ENCODE measurements around the gene PEPD. TPM values are rescaled to one million over a fixed set of nuclear protein-coding genes. Genes with fewer than 3 reads are reported as not detected.

Gene PEPD
- total and polyA plus RNA-seq, 4 donors = 48.2 to 186 (median 55.5) TPM

- intact Hi-C loops (cut with DNase I) = no loop called here
- peaks cover 0 to 1% of the 10 kb centered on the region in 2 donors for H3K36me3 ChIP-seq (ENCODE audit: control insufficient read depth in 1 of 2, insufficient read depth in 2 of 2, low read length in 1 of 2)
- H3K9me3 ChIP-seq (ENCODE audit: control insufficient read depth, low read length) = no peaks in the 10 kb centered on the region
- H3K27me3 ChIP-seq (ENCODE audit: control insufficient read depth in 1 of 2, insufficient read depth in 2 of 2, low read length in 1 of 2) = no peaks in the 10 kb centered on the region
- H3K4me3 ChIP-seq (ENCODE audit: low read length in 2 of 2) = no peak overlapping the region
- 49 to 65% methylated on average over 31 of the region's 31 CpGs for WGBS, 2 donors
- H3K27ac ChIP-seq (ENCODE audit: low read depth in 1 of 2, low read length in 2 of 2) = no peak overlapping the region
- peak in 1 of 2 donors; percentile 76 for DNase-seq
- no peaks in the 10 kb centered on the region for H3K4me1 ChIP-seq (ENCODE audit: control insufficient read depth in 1 of 2, insufficient read depth in 2 of 2, low read length in 2 of 2)
- peak; percentile 32 for ATAC-seq (ENCODE audit: low FRiP score)
Observed at GRCh38 chr19:33468361-33469170, 53.0 kb downstream of the PEPD start.

DNA sequence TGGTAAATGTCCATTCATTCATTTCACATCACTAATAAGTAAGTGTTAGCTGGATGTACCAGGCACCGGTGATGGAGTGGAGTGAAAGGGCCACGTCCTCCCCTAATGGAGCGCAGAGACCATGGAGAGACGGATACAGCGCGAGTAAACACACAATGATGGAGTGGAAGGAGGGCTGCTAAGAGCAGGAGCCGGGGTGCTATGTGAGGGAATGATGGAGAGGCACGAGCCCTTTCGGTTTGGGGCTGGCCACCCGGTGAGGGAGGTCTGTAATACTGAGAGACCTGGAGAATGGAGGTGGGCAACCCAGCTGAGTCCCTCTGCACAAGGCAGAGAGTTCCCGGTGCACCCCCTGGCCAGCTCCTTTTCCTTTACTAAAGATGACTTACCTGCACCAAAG lies 53.7 kb downstream of the PEPD start:
- peak in 1 of 2 donors; percentile 34 for DNase-seq

DNA sequence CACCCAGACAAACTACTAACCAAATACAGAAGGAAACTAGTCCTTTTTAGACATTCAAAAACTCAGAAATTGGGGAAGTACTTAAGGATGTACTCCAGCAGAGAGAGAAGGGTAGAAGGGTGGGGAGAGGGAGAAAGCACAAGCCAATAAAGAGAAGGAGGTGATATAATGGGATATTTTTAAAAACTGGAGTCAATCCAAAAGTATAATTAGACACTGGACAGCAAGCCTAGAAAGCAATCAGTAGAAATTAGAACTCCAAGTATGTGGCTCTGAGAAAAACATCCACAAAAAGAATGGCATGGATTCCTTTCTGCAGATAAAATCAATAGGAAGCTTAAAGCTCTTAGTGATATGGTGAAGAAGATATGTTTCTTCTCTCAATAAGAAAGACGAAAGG lies 55.8 kb downstream of the PEPD start:
- 74 to 84% methylated on average over 1 of the region's 1 CpG for WGBS, 2 donors
- H3K4me3 ChIP-seq (ENCODE audit: low read length in 2 of 2) = no peak overlapping the region
- DNase-seq (no peak), ATAC-seq (ENCODE audit: low FRiP score) (no peak)
- intact Hi-C loops (cut with DNase I) = no loop called here
- H3K4me1 ChIP-seq (ENCODE audit: control insufficient read depth in 1 of 2, insufficient read depth in 2 of 2, low read length in 2 of 2) = no peaks in the 10 kb centered on the region
- H3K9me3 ChIP-seq (ENCODE audit: control insufficient read depth, low read length) = no peaks in the 10 kb centered on the region
- H3K27ac ChIP-seq (ENCODE audit: low read depth in 1 of 2, low read length in 2 of 2) = no peak overlapping the region
- H3K27me3 ChIP-seq (ENCODE audit: control insufficient read depth in 1 of 2, insufficient read depth in 2 of 2, low read length in 1 of 2) = no peaks in the 10 kb centered on the region
- H3K36me3 ChIP-seq (ENCODE audit: control insufficient read depth in 1 of 2, insufficient read depth in 2 of 2, low read length in 1 of 2) = peaks cover 0 to 2% of the 10 kb centered on the region in 2 donors

More for the DNA sequence above, 53.7 kb downstream of the PEPD start:
- H3K36me3 ChIP-seq (ENCODE audit: control insufficient read depth in 1 of 2, insufficient read depth in 2 of 2, low read length in 1 of 2) = peaks cover 0 to 2% of the 10 kb centered on the region in 2 donors
- H3K4me3 ChIP-seq (ENCODE audit: low read length in 2 of 2) = no peak overlapping the region
- no peaks in the 10 kb centered on the region for H3K4me1 ChIP-seq (ENCODE audit: control insufficient read depth in 1 of 2, insufficient read depth in 2 of 2, low read length in 2 of 2)
- H3K9me3 ChIP-seq (ENCODE audit: control insufficient read depth, low read length) = no peaks in the 10 kb centered on the region
- ATAC-seq (ENCODE audit: low FRiP score) = no peak
- no peaks in the 10 kb centered on the region for H3K27me3 ChIP-seq (ENCODE audit: control insufficient read depth in 1 of 2, insufficient read depth in 2 of 2, low read length in 1 of 2)
- 89 to 93% methylated on average over 11 of the region's 11 CpGs for WGBS, 2 donors
- intact Hi-C loops (cut with DNase I) = no loop called here
- H3K27ac ChIP-seq (ENCODE audit: low read depth in 1 of 2, low read length in 2 of 2) = no peak overlapping the region

GRCh38 chr19:33465371-33465770 lies 56.2 kb downstream of the PEPD start:
- Histone ChIP-seq H3K27me3 (ENCODE audit: control insufficient read depth in 1 of 2, insufficient read depth in 2 of 2, low read length in 1 of 2) (no peaks in the 10 kb centered on the region), H3K4me1 (ENCODE audit: control insufficient read depth in 1 of 2, insufficient read depth in 2 of 2, low read length in 2 of 2) (no peaks in the 10 kb centered on the region), H3K9me3 (ENCODE audit: control insufficient read depth, low read length) (no peaks in the 10 kb centered on the region), H3K36me3 (ENCODE audit: control insufficient read depth in 1 of 2, insufficient read depth in 2 of 2, low read length in 1 of 2) (peaks cover 0 to 2% of the 10 kb centered on the region in 2 donors), H3K27ac (ENCODE audit: low read depth in 1 of 2, low read length in 2 of 2) (no peak overlapping the region), H3K4me3 (ENCODE audit: low read length in 2 of 2) (no peak overlapping the region)
- intact Hi-C loops (cut with DNase I) = no loop called here
- ATAC-seq (ENCODE audit: low FRiP score) (no peak), DNase-seq (no peak)
- 95 to 96% methylated on average over 9 of the region's 9 CpGs for WGBS, 2 donors

DNA sequence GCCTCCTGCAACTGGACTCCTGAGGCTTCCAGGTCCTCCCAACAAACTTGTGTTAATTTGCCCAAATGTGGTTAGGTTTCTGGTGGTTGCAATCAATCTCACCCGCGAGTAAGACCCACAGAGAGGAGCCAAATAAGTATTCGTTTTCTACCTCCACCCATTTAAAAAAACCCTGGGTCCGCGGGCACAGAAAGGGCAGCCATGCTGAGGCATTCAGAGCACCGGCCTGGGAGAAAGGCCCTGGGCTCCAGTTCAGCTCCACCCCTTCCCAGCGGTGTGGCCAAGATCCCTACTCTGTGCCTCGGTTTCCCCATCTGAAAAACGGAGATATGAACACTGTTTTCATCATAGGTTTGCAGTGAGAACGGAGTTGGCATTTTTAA lies 56.9 kb downstream of the PEPD start:
- H3K27ac ChIP-seq (ENCODE audit: low read depth in 1 of 2, low read length in 2 of 2) = no peak overlapping the region
- intact Hi-C loops (cut with DNase I) = no loop called here
- peaks cover 0 to 2% of the 10 kb centered on the region in 2 donors for H3K36me3 ChIP-seq (ENCODE audit: control insufficient read depth in 1 of 2, insufficient read depth in 2 of 2, low read length in 1 of 2)
- H3K27me3 ChIP-seq (ENCODE audit: control insufficient read depth in 1 of 2, insufficient read depth in 2 of 2, low read length in 1 of 2) = no peaks in the 10 kb centered on the region
- peak in 1 of 2 donors; percentile 16 for DNase-seq
- WGBS, 2 donors = 87 to 91% methylated on average over 10 of the region's 10 CpGs
- ATAC-seq (ENCODE audit: low FRiP score) = no peak
- H3K4me3 ChIP-seq (ENCODE audit: low read length in 2 of 2) = no peak overlapping the region
- no peaks in the 10 kb centered on the region for H3K9me3 ChIP-seq (ENCODE audit: control insufficient read depth, low read length)
- no peaks in the 10 kb centered on the region for H3K4me1 ChIP-seq (ENCODE audit: control insufficient read depth in 1 of 2, insufficient read depth in 2 of 2, low read length in 2 of 2)

- ATAC-seq (ENCODE audit: low FRiP score) = no peak
- no peaks in the 10 kb centered on the region for H3K9me3 ChIP-seq (ENCODE audit: control insufficient read depth, low read length)
- H3K4me3 ChIP-seq (ENCODE audit: low read length in 2 of 2) = no peak overlapping the region
- DNase-seq = peak in 1 of 2 donors; percentile 53
- intact Hi-C loops (cut with DNase I) = no loop called here
- no peak overlapping the region for H3K27ac ChIP-seq (ENCODE audit: low read depth in 1 of 2, low read length in 2 of 2)
- 86 to 90% methylated on average over 12 of the region's 12 CpGs for WGBS, 2 donors
- no peaks in the 10 kb centered on the region for H3K27me3 ChIP-seq (ENCODE audit: control insufficient read depth in 1 of 2, insufficient read depth in 2 of 2, low read length in 1 of 2)
- H3K36me3 ChIP-seq (ENCODE audit: control insufficient read depth in 1 of 2, insufficient read depth in 2 of 2, low read length in 1 of 2) = peaks cover 0 to 2% of the 10 kb centered on the region in 2 donors
- no peaks in the 10 kb centered on the region for H3K4me1 ChIP-seq (ENCODE audit: control insufficient read depth in 1 of 2, insufficient read depth in 2 of 2, low read length in 2 of 2)
Observed at GRCh38 chr19:33464010-33464732, 57.4 kb downstream of the PEPD start.

DNA sequence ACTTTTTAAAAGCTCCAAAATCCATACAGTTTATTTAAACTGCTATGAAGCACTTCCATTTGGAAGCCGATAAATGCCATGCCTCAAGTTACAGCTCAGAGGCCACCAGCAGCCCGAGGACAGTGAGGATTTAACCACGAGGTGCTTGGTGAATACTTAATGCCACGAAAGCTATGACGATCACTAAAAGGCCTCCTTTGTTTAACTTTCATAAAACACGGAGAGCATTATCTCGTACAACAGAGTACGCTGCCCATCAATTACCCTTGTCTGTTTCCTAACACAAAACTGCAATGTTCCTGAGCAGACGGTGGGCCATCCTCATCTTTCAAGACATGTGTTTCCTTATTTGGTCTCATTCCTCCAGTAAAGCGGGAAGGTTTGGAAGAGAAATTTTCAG lies 58.4 kb downstream of the PEPD start:
- WGBS, 2 donors = 77 to 79% methylated on average over 10 of the region's 10 CpGs
- Histone ChIP-seq H3K36me3 (ENCODE audit: control insufficient read depth in 1 of 2, insufficient read depth in 2 of 2, low read length in 1 of 2) (peaks cover 0 to 2% of the 10 kb centered on the region in 2 donors), H3K27me3 (ENCODE audit: control insufficient read depth in 1 of 2, insufficient read depth in 2 of 2, low read length in 1 of 2) (no peaks in the 10 kb centered on the region), H3K4me1 (ENCODE audit: control insufficient read depth in 1 of 2, insufficient read depth in 2 of 2, low read length in 2 of 2) (no peaks in the 10 kb centered on the region), H3K9me3 (ENCODE audit: control insufficient read depth, low read length) (no peaks in the 10 kb centered on the region), H3K27ac (ENCODE audit: low read depth in 1 of 2, low read length in 2 of 2) (no peak overlapping the region), H3K4me3 (ENCODE audit: low read length in 2 of 2) (no peak overlapping the region)
- intact Hi-C loops (cut with DNase I) = no loop called here
- DNase-seq (no peak), ATAC-seq (ENCODE audit: low FRiP score) (no peak)

DNA sequence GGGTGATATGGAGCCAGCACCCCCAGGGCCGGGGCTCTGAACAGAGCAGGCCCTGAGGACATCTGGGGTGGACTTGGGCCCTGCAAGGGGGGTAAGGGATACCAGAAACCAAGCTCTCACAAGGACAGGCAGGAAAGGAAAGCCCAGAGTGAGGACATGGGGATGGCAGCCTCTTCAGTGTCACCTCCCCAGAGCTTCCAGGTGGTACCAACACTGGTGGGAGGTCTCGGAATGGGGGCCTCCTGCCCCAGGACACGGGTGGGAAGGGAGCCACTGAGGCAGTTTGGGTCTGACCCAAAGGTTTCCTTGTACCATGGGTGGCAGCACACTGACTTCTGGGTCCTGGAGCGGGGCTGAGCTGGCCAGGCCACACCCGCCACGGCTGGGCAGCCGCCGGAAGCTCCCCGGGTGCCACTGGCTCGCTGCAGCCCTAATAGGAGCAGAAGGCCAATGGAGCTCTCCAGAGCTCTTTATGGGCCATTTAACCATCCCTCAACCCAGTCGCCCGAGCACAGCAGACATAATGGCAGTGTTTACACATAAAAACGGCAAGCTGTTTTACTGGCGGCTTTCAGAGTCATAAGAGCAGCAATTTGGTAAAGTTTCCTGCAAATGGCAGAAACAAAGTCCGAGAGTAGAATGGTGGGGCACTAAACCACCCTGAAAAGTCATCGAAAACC lies 59.3 kb downstream of the PEPD start:
- intact Hi-C loops (cut with DNase I) = no loop called here
- Histone ChIP-seq H3K27me3 (ENCODE audit: control insufficient read depth in 1 of 2, insufficient read depth in 2 of 2, low read length in 1 of 2) (no peaks in the 10 kb centered on the region), H3K4me1 (ENCODE audit: control insufficient read depth in 1 of 2, insufficient read depth in 2 of 2, low read length in 2 of 2) (no peaks in the 10 kb centered on the region), H3K27ac (ENCODE audit: low read depth in 1 of 2, low read length in 2 of 2) (no peak overlapping the region), H3K36me3 (ENCODE audit: control insufficient read depth in 1 of 2, insufficient read depth in 2 of 2, low read length in 1 of 2) (peaks cover 0 to 2% of the 10 kb centered on the region in 2 donors), H3K4me3 (ENCODE audit: low read length in 2 of 2) (no peak overlapping the region), H3K9me3 (ENCODE audit: control insufficient read depth, low read length) (no peaks in the 10 kb centered on the region)
- WGBS, 2 donors = 89 to 90% methylated on average over 16 of the region's 16 CpGs
- peak in 1 of 2 donors; percentile 66 for DNase-seq
- ATAC-seq (ENCODE audit: low FRiP score) = no peak

Measured in aorta (tissue), 5 donors.